ENCODE measurements around the gene MFN2. TPM values are rescaled to one million over a fixed set of nuclear protein-coding genes. Genes with fewer than 3 reads are reported as not detected.

Gene MFN2
- total and polyA plus RNA-seq, 2 of the 8 experiments (the other 6 are each of a cell fraction or from before 2014, with no cell fraction given), result 34.0 to 62.5 TPM

DNA sequence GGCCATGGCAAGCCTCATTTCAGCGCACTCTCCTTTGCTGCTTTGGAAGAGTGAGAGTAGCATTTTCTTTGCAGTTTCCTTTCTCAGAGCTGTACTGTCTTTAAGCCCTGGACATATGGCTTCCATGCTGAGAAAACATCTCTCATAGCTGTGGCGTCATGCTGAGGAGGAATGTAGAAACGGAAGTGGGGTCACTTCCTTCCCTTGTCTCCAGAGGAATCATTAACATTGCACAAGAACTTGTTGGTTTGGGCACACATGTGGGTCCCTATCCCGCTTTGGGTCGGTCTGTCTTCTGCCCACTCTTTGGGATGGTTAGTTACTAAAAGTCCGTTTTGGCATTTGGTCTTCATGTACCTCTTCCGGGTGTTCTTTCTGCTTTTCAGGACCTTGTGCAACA, 5.6 kb downstream of the MFN2 start:
- DNase-seq (ENCODE audit: low read depth in 1 of 2, low spot score in 2 of 2) (no peak), FAIRE-seq (no peak)
- Histone ChIP-seq H3K9me3 (ENCODE audit: insufficient read depth in 2 of 2, low read depth in 1 of 2, low read length in 1 of 2) (no peaks in the 10 kb centered on the region), H3K4ac (replicated peaks; ENCODE audit: insufficient read length, low read depth, low read length) (no peak overlapping the region), H3K36me3 (ENCODE audit: control insufficient read depth in 2 of 4, insufficient read depth in 4 of 4, low read length in 3 of 4) (peaks cover 19 to 38% (median 27%) of the 10 kb centered on the region in 4 experiments; a peak in 7 of 8 replicates), H4K5ac (ENCODE audit: insufficient read length, low read depth, low read length) (no peak overlapping the region), H2BK5ac (ENCODE audit: low read depth, low read length) (no peak overlapping the region), H3K79me1 (ENCODE audit: low read depth, low read length) (peaks cover 10% of the 10 kb centered on the region), H3K14ac (ENCODE audit: insufficient read length) (no peak overlapping the region), H3K23ac (ENCODE audit: insufficient read length) (no peak overlapping the region), H2BK120ac (replicated peaks; ENCODE audit: low read depth, low read length) (no peak overlapping the region), H3K27ac (ENCODE audit: low read depth, low read length) (no peak overlapping the region), H4K91ac (replicated peaks; ENCODE audit: insufficient read length, low read length) (no peak overlapping the region), H2AK5ac (ENCODE audit: low read depth, low read length) (no peak overlapping the region), H3K79me2 (ENCODE audit: control insufficient read depth in 1 of 2, insufficient read depth in 2 of 2, low read length in 2 of 2) (peaks cover 6 to 62% of the 10 kb centered on the region in 2 experiments; a peak in 3 of 4 replicates), H3K23me2 (ENCODE audit: low read depth, low read length) (peaks cover 4% of the 10 kb centered on the region), H3K4me1 (replicated peaks in 1 of 4; ENCODE audit: control insufficient read depth in 3 of 4, insufficient read depth in 4 of 4, low read length in 3 of 4) (peaks cover 0 to 2% (median 0%) of the 10 kb centered on the region in 4 experiments; a peak in 1 of 7 replicates), H2BK12ac (ENCODE audit: low read depth, low read length) (no peak overlapping the region), H3K4me2 (ENCODE audit: insufficient read depth in 1 of 2, low read depth in 2 of 2, low read length in 2 of 2) (no peak overlapping the region), H3K9ac (replicated peaks in 1 of 4; ENCODE audit: extremely low read depth in 1 of 4, low read depth in 3 of 4, low read length in 3 of 4) (no peak overlapping the region), H2BK15ac (ENCODE audit: low read length) (no peak overlapping the region), H2AFZ (ENCODE audit: low read length) (no peak overlapping the region), H3K56ac (replicated peaks; ENCODE audit: insufficient read length, low read depth, low read length) (no peak overlapping the region), H2BK20ac (ENCODE audit: low read length) (no peak overlapping the region), H4K20me1 (replicated peaks in 1 of 2; ENCODE audit: control insufficient read depth in 1 of 2, insufficient read depth in 2 of 2, low read length in 2 of 2) (peaks cover 5 to 19% of the 10 kb centered on the region in 2 experiments), H3K4me3 (ENCODE audit: extremely low read depth in 1 of 4, insufficient read depth in 2 of 4, low read depth in 3 of 4, low read length in 4 of 4) (no peak overlapping the region), H3K27me3 (replicated peaks in 1 of 4; ENCODE audit: control insufficient read depth in 3 of 4, extremely low read depth in 1 of 4, insufficient read depth in 3 of 4, low read length in 3 of 4) (no peaks in the 10 kb centered on the region), H4K8ac (ENCODE audit: extremely low read depth, insufficient read depth, low read length) (no peak overlapping the region), H3K18ac (ENCODE audit: extremely low read depth, low read length) (no peak overlapping the region)
- ChIA-PET POLR2A (ENCODE audit: partially characterized antibody) (interaction anchor here (0.9 to 9.9 kb wide), 2 partner anchors 74 to 181 kb away, joined by 3 to 144 read pairs; no protein-coding TSS in a partner anchor), CTCF (ENCODE audit: partially characterized antibody) (interaction anchor here (0.6 to 1.1 kb wide), 5 partner anchors 18 to 515 kb away, joined by 3 to 6 read pairs (median 4); no protein-coding TSS in a partner anchor)
- 74% methylated on average over 6 of the region's 7 CpGs; no CpG with 5 or more reads in 1 of the 2 experiments for WGBS, 2 experiments (ENCODE audit: extremely low coverage in 1 of 2, insufficient coverage in 1 of 2, insufficient read length in 1 of 2, insufficient replicate concordance in 2 of 2, low coverage in 1 of 2, low lambda C conversion rate in 2 of 2, missing lambda C conversion rate in 1 of 2)
- no peak for TF ChIP-seq CBX8 (IDR thresholded peaks at IDR 0.05; ENCODE audit: borderline replicate concordance, low read depth, low read length)
- no peak for TF ChIP-seq CHD2 (IDR thresholded peaks at IDR 0.05; ENCODE audit: low read length)
- TF ChIP-seq TEAD4 (IDR thresholded peaks at IDR 0.05; ENCODE audit: low read depth, low read length), result no peak
- no peak for TF ChIP-seq BRCA1 (IDR thresholded peaks at IDR 0.05; ENCODE audit: low read depth, low read length)
- TF ChIP-seq SIX5 (IDR thresholded peaks at IDR 0.05; ENCODE audit: low read depth, low read length), result no peak
- TF ChIP-seq HDAC2 (IDR thresholded peaks at IDR 0.05; ENCODE audit: borderline replicate concordance in 1 of 2, low read depth in 2 of 2, low read length in 2 of 2), result no peak
- no peak for TF ChIP-seq EZH2 (IDR thresholded peaks at IDR 0.05; ENCODE audit: low read depth, low read length, severe bottlenecking)
- TF ChIP-seq SP1 (IDR thresholded peaks at IDR 0.05; ENCODE audit: low read depth, low read length), result no peak
- TF ChIP-seq SP2 (IDR thresholded peaks at IDR 0.05; ENCODE audit: low read length), result no peak

Measured in H1 (cell line).